GM18502 (cell line): Measurements from ENCODE around the gene PCBP2.

ENCODE experiments used
- ATAC-seq: cut with Tn5 transposase; IDR thresholded peaks from one replicate; pipeline ENCODE4 v1.9.1; 2021; ENCODE audit warnings: mild to moderate bottlenecking; ENCODE audit not compliant: unreplicated experiment, poor library complexity

Gene PCBP2

GRCh38 chr12:53505555-53506449 lies 53.9 kb downstream of the PCBP2 start:
- no peak for ATAC-seq

- no peak for ATAC-seq
Observed at GRCh38 chr12:53506450-53506785, 54.5 kb downstream of the PCBP2 start.

- no peak for ATAC-seq
Observed at GRCh38 chr12:53506881-53507602, 55.1 kb downstream of the PCBP2 start, which contains the start of gene NPFF. TSS of gene NPFF (minus strand) at chr12:53507484. CDS start at chr12:53507474, 10 bp downstream.

- no peak for ATAC-seq
Observed at GRCh38 chr12:53507603-53507885, 55.6 kb downstream of the PCBP2 start.

GRCh38 chr12:53508534-53509170 lies 56.8 kb downstream of the PCBP2 start:
- peak; percentile 82 for ATAC-seq

GRCh38 chr12:53510181-53510812 lies 58.4 kb downstream of the PCBP2 start:
- no peak for ATAC-seq

- ATAC-seq = no peak
Observed at GRCh38 chr12:53513712-53514410, 62.0 kb downstream of the PCBP2 start.

GRCh38 chr12:53514628-53515290 lies 62.9 kb downstream of the PCBP2 start:
- ATAC-seq = no peak

- ATAC-seq = no peak
Observed at GRCh38 chr12:53515291-53515680, 63.4 kb downstream of the PCBP2 start.

- ATAC-seq = no peak
Observed at GRCh38 chr12:53516758-53517455, 65.0 kb downstream of the PCBP2 start.

- ATAC-seq = no peak
Observed at GRCh38 chr12:53518381-53518780, 66.5 kb downstream of the PCBP2 start.

GRCh38 chr12:53523131-53523530 lies 71.2 kb downstream of the PCBP2 start:
- no peak for ATAC-seq

GRCh38 chr12:53524476-53524875 lies 72.6 kb downstream of the PCBP2 start:
- no peak for ATAC-seq

GRCh38 chr12:53530061-53530460 lies 78.2 kb downstream of the PCBP2 start:
- ATAC-seq = no peak
